Mucosa of rectum (tissue), 2 donors: ENCODE results near the gene TAS1R2.

ENCODE experiments used
- H3K27ac ChIP-seq, 2 donors: one replicate each; pipeline ENCODE4 v1.7.0; 2013; ENCODE audit warnings: inconsistent platforms in 2 of 2, low read depth in 2 of 2, low read length in 2 of 2
- H3K27me3 ChIP-seq, 2 donors: one replicate each; pipeline ENCODE4 v1.7.0; 2013; ENCODE audit warnings: low read length in 2 of 2; ENCODE audit not compliant: control insufficient read depth in 2 of 2, insufficient read depth in 2 of 2
- H3K36me3 ChIP-seq, 2 donors: one replicate each; pipeline ENCODE4 v1.7.0; 2013; ENCODE audit warnings: low read length in 2 of 2; ENCODE audit not compliant: control insufficient read depth in 2 of 2, insufficient read depth in 2 of 2
- H3K4me1 ChIP-seq, 2 donors: one replicate each; pipeline ENCODE4 v1.7.0; 2013; ENCODE audit warnings: low read length in 2 of 2, mild to moderate bottlenecking in 1 of 2; ENCODE audit not compliant: control insufficient read depth in 2 of 2, insufficient read depth in 2 of 2
- H3K4me3 ChIP-seq, 2 donors: one replicate each; pipeline ENCODE4 v1.7.0; 2013; ENCODE audit warnings: low read length in 2 of 2
- H3K9ac ChIP-seq, 2 donors: one replicate each; pipeline ENCODE4 v1.7.0; 2013; ENCODE audit warnings: low read length in 2 of 2, low read depth in 1 of 2, mild to moderate bottlenecking in 1 of 2
- H3K9me3 ChIP-seq, 2 donors: one replicate each; pipeline ENCODE4 v1.7.0; 2013; ENCODE audit warnings: low read length in 2 of 2; ENCODE audit not compliant: control insufficient read depth in 2 of 2
- donor health status: healthy.
- donor health status: Normal muscosa, but diverticular disease.

Gene TAS1R2

GRCh38 chr1:18805150-18805879, 54.1 kb downstream of the TAS1R2 start:
- Histone ChIP-seq H3K27me3 (peaks cover 0 to 8% of the 10 kb centered on the region in 2 donors), H3K4me3 (no peak overlapping the region), H3K4me1 (no peaks in the 10 kb centered on the region), H3K9me3 (no peaks in the 10 kb centered on the region), H3K36me3 (no peaks in the 10 kb centered on the region), H3K9ac (no peak overlapping the region), H3K27ac (no peak overlapping the region)

GRCh38 chr1:18803851-18804250, 55.6 kb downstream of the TAS1R2 start:
- H3K36me3 ChIP-seq, result no peaks in the 10 kb centered on the region
- H3K27ac ChIP-seq, result no peak overlapping the region
- no peak overlapping the region for H3K4me3 ChIP-seq
- H3K27me3 ChIP-seq, result peaks cover 0 to 8% of the 10 kb centered on the region in 2 donors
- no peak overlapping the region for H3K9ac ChIP-seq
- H3K9me3 ChIP-seq, result no peaks in the 10 kb centered on the region
- no peaks in the 10 kb centered on the region for H3K4me1 ChIP-seq

GRCh38 chr1:18803151-18803791, 56.2 kb downstream of the TAS1R2 start:
- no peaks in the 10 kb centered on the region for H3K36me3 ChIP-seq
- H3K27ac ChIP-seq, result no peak overlapping the region
- H3K9me3 ChIP-seq, result no peaks in the 10 kb centered on the region
- H3K4me1 ChIP-seq, result no peaks in the 10 kb centered on the region
- no peak overlapping the region for H3K4me3 ChIP-seq
- no peak overlapping the region for H3K9ac ChIP-seq
- H3K27me3 ChIP-seq, result peaks cover 0 to 7% of the 10 kb centered on the region in 2 donors

GRCh38 chr1:18802231-18802630, 57.2 kb downstream of the TAS1R2 start:
- peaks cover 0 to 5% of the 10 kb centered on the region in 2 donors for H3K27me3 ChIP-seq

GRCh38 chr1:18800258-18800657, 59.2 kb downstream of the TAS1R2 start:
- Histone ChIP-seq H3K27me3 (peaks cover 0 to 5% of the 10 kb centered on the region in 2 donors), H3K4me3 (no peak overlapping the region), H3K36me3 (no peaks in the 10 kb centered on the region), H3K9ac (no peak overlapping the region), H3K9me3 (no peaks in the 10 kb centered on the region), H3K4me1 (no peaks in the 10 kb centered on the region), H3K27ac (no peak overlapping the region)

More at GRCh38 chr1:18802231-18802630, 57.2 kb downstream of the TAS1R2 start:
- no peak overlapping the region for H3K27ac ChIP-seq
- no peaks in the 10 kb centered on the region for H3K36me3 ChIP-seq
- no peaks in the 10 kb centered on the region for H3K4me1 ChIP-seq
- H3K4me3 ChIP-seq, result no peak overlapping the region
- no peaks in the 10 kb centered on the region for H3K9me3 ChIP-seq
- H3K9ac ChIP-seq, result no peak overlapping the region

- Histone ChIP-seq H3K4me1 (no peaks in the 10 kb centered on the region), H3K27ac (no peak overlapping the region), H3K4me3 (no peak overlapping the region), H3K9ac (no peak overlapping the region), H3K36me3 (no peaks in the 10 kb centered on the region), H3K27me3 (peaks cover 0 to 5% of the 10 kb centered on the region in 2 donors), H3K9me3 (no peaks in the 10 kb centered on the region)
These were observed 60.0 kb downstream of the TAS1R2 start for GRCh38 chr1:18799454-18799853.

GRCh38 chr1:18798946-18799345, 60.5 kb downstream of the TAS1R2 start:
- Histone ChIP-seq H3K36me3 (no peaks in the 10 kb centered on the region), H3K9me3 (no peaks in the 10 kb centered on the region), H3K27ac (no peak overlapping the region), H3K9ac (no peak overlapping the region), H3K27me3 (peaks cover 0 to 5% of the 10 kb centered on the region in 2 donors), H3K4me1 (no peaks in the 10 kb centered on the region), H3K4me3 (no peak overlapping the region)

- H3K9ac ChIP-seq, result no peak overlapping the region
- H3K9me3 ChIP-seq, result no peaks in the 10 kb centered on the region
- no peak overlapping the region for H3K4me3 ChIP-seq
- peaks cover 0 to 5% of the 10 kb centered on the region in 2 donors for H3K27me3 ChIP-seq
- no peak overlapping the region for H3K27ac ChIP-seq
- no peaks in the 10 kb centered on the region for H3K36me3 ChIP-seq
- H3K4me1 ChIP-seq, result no peaks in the 10 kb centered on the region
These were observed 60.9 kb downstream of the TAS1R2 start for GRCh38 chr1:18798533-18798932.

- H3K4me1 ChIP-seq, result no peaks in the 10 kb centered on the region
- H3K27ac ChIP-seq, result no peak overlapping the region
- H3K9me3 ChIP-seq, result peaks cover 0 to 3% of the 10 kb centered on the region in 2 donors
- no peak overlapping the region for H3K4me3 ChIP-seq
- H3K36me3 ChIP-seq, result no peaks in the 10 kb centered on the region
- H3K9ac ChIP-seq, result no peak overlapping the region
- H3K27me3 ChIP-seq, result peaks cover 0 to 2% of the 10 kb centered on the region in 2 donors
These were observed 62.5 kb downstream of the TAS1R2 start for GRCh38 chr1:18796950-18797349.

- H3K4me1 ChIP-seq, result no peaks in the 10 kb centered on the region
- no peak overlapping the region for H3K27ac ChIP-seq
- H3K36me3 ChIP-seq, result no peaks in the 10 kb centered on the region
- no peak overlapping the region for H3K4me3 ChIP-seq
- peaks cover 3 to 5% of the 10 kb centered on the region in 2 donors for H3K27me3 ChIP-seq
- no peak overlapping the region for H3K9ac ChIP-seq
- H3K9me3 ChIP-seq, result peaks cover 0 to 3% of the 10 kb centered on the region in 2 donors
These were observed 64.3 kb downstream of the TAS1R2 start for GRCh38 chr1:18795002-18795689.
